Omental fat pad (tissue), 4 donors: ENCODE results near the gene UNC5CL. TPM values are rescaled to one million over a fixed set of nuclear protein-coding genes. Genes with fewer than 3 reads are reported as not detected.
A peak's percentile ranks its signal among the peaks of the same experiment; 100 is the strongest.

Experiments used
- ATAC-seq: fragments of 150-250 bp; one replicate; pipeline ENCODE4 v1.9.1; 2016; ENCODE audit warnings: mild to moderate bottlenecking, moderate library complexity; ENCODE audit not compliant: low FRiP score
- DNase-seq: peaks from one replicate; pipeline ENCODE4 v3.0.0-alpha.2; 2019; ENCODE audit warnings: low spot score
- CTCF ChIP-seq, 3 donors: fragments of 450-650 bp; IDR thresholded peaks; one replicate each; pipeline ENCODE4 v1.5.1; 2016 to 2017; ENCODE audit warnings: antibody characterized with exemption in 3 of 3, mild to moderate bottlenecking in 3 of 3, moderate library complexity in 2 of 3
- total RNA-seq, 4 donors: library from RNA; depleted of rRNA; stranded (reverse); fragments of >200 nt; gene quantifications; one replicate each; pipeline ENCODE4 v1.1.0, GENCODE V29; 2016

The UNC5CL gene
- total RNA-seq, 4 donors from 2014 or later: 0.56 to 1.9 (median 0.80) TPM

GRCh38 chr6:41078101-41078500 is 39.1 kb upstream of the UNC5CL start:
- TF ChIP-seq CTCF (IDR thresholded peaks at IDR 0.05): no peak
- ATAC-seq (no peak), DNase-seq (no peak)

- no peak for TF ChIP-seq CTCF (IDR thresholded peaks at IDR 0.05)
- no peak for ATAC-seq
- DNase-seq: no peak
Measured at GRCh38 chr6:41077536-41077935, 38.5 kb upstream of the UNC5CL start.

DNA sequence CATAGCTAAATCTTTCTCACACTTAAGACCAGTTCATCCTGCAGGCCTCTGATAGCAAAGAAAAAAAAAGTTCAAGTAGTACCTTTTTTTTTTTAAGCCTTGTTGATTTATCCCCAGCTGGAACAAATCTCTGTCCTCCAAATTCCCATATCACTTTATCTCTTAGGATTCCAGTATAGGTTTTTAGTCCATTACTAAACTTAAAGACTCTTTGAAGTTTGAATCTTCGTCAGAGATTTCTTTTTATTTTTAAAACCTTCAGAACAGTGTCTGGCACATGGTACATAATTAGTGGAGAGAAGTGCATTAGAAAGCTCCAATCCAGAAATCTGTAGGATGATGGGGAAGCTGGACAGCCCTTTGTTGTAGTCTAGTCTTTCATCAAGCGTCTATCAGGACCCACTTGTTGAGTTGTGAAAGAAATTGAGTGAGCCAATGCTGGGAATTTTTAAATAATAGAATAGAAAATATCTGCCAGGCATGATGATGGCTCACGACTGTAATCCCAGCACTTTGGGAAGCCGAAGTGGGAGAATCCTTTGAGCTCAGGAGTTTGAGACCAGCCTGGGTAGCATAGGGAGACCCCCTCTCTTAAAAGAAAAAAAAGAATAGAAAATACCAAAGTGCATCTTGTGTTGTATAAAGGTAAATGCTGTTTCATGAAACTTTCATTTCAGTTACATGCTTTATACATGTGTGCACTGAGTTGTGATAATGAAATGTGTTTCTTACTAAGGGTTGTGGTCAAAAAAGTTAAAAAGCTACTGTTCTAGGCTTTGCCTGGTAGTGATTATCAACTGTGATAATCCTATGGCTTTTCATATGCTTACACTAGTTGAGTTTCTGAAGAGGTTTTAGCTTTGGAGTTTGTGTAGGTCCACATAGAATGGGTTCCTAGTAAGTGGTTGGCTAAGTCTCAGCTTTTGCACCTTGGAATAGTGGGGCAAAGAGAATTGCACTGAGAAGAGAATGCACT is 36.9 kb upstream of the UNC5CL start:
- no peak for TF ChIP-seq CTCF (IDR thresholded peaks at IDR 0.05)
- ATAC-seq (no peak), DNase-seq (no peak)

- no peak for DNase-seq
- no peak for ATAC-seq
- no peak for TF ChIP-seq CTCF (IDR thresholded peaks at IDR 0.05)
Measured at GRCh38 chr6:41074692-41075436, 35.8 kb upstream of the UNC5CL start.

DNA sequence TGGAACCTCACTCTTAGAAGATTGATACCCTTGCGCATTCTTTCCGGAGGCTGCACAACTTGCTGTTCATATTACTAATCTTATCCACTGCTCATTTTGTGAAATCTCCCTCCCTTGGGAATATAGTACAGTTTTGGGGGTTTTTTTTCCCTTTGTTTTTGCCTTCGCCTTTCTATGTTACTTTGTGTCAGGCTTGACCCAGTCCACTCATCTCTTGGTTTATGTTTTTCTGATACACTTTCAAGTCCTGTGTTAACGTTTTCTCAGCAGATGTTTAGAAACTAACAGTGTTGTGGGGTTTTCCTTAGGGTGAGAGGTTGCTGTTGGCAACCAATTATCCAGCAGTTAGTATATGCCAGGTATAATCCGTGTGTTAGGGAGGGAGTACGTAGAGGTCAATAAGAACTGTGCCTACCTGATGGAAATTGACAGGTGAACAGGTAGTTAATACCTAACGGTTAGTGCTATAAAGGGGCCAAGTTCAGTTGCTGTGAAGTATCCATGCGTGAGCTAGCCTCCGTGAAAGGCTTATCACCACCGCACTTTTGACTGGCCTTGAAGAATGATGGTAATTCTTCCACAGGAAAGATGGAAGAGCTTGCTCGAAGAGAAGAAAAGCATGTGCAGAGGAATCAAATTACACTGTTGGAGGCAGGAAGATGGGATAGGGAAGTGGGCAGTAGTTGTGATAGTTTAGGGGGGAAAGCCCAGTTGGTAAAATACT is 35.1 kb upstream of the UNC5CL start:
- no peak for DNase-seq
- TF ChIP-seq CTCF (IDR thresholded peaks at IDR 0.05): no peak
- ATAC-seq: no peak

DNA sequence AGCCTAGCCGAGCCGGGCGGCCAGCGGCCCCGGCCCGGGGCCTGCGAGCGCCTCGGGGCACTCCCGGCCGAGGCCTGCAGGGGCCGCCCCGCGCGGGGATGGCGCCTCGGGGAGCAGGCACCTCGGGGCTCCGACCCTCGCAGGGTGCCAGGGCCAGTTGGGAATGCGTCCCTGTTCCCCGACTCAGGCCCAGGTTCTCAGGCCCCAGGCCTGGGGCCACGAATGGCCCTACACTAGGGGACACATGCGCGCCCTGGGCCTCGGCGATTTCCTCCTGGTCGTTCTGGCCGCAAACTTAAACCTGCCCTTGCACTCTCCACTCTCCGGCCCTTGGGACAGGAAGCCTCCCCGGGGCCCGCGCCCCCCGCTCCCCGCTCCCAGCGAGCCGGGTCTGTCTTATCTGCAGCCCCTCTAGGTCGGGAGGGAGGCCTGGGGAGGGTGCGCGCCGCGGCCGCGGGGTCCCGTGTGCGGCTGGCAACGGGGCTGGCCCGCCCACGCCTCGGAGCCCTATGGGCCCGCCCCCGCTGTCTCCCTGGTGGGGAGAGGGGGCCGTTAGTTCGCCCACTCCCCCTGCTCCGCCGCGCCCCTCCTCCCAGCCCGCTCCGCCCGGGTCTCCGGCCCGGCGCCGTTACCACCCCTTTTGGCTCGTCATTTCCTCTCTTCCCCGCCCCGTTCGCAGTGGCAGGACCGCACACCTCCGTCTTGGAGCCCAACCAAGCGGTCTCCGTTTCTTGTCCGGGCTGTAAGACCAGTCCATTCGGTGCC is 34.4 kb upstream of the UNC5CL start:
- ATAC-seq: peak; percentile 34
- DNase-seq: peak; percentile 57
- peak in 1 of 3 donors; percentile 41 for TF ChIP-seq CTCF (IDR thresholded peaks at IDR 0.05)
